ENCODE results near the gene RPL37A. TPM values are rescaled to one million over a fixed set of nuclear protein-coding genes. Genes with fewer than 3 reads are reported as not detected.

RPL37A gene
- polyA plus RNA-seq, 3 donors: 1,504 to 1,660 (median 1,597) TPM

- no peak overlapping the region for H2AFZ ChIP-seq (ENCODE audit: insufficient read depth, low read depth, low read length, poor library complexity, severe bottlenecking)
- Mint-ChIP-seq H3K9me3 (no peaks in the 10 kb centered on the region), H3K27ac (no peak overlapping the region), H3K4me1 (peaks cover 2% of the 10 kb centered on the region), H3K36me3 (peaks cover 49 to 60% of the 10 kb centered on the region in 2 donors), H3K4me3 (no peak overlapping the region), H3K27me3 (ENCODE audit: low read depth in 3 of 3) (peaks cover 0 to 2% (median 0%) of the 10 kb centered on the region in 3 donors)
- H4K20me1 ChIP-seq (ENCODE audit: insufficient read depth, low read length): no peaks in the 10 kb centered on the region
- no peak overlapping the region for H3K4me2 ChIP-seq (replicated peaks; ENCODE audit: extremely low read depth, low read length, poor library complexity, severe bottlenecking)
- H3K27me3 ChIP-seq (ENCODE audit: control insufficient read depth in 2 of 2, insufficient read depth in 2 of 2, low read length in 2 of 2): no peaks in the 10 kb centered on the region
- H3K9ac ChIP-seq (ENCODE audit: insufficient read depth, low read length, poor library complexity, severe bottlenecking): no peak overlapping the region
- intact Hi-C loops (cut with micrococcal nuclease): no loop called here
- H3K4me3 ChIP-seq (replicated peaks in 1 of 3; ENCODE audit: low read depth in 2 of 3, low read length in 3 of 3): no peak overlapping the region
- peaks cover 18 to 54% of the 10 kb centered on the region in 2 donors for H3K36me3 ChIP-seq (replicated peaks in 1 of 2; ENCODE audit: control insufficient read depth in 1 of 2, insufficient read depth in 2 of 2, low read length in 2 of 2)
- no peak for TF ChIP-seq CTCF (IDR thresholded peaks at IDR 0.05)
- H3K79me2 ChIP-seq (ENCODE audit: insufficient read depth, low read length): no peaks in the 10 kb centered on the region
- H3K4me1 ChIP-seq (ENCODE audit: control insufficient read depth in 1 of 2, insufficient read depth in 2 of 2, low read length in 2 of 2): peaks cover under 1 to 2% of the 10 kb centered on the region in 2 donors
- DNase-seq: no peak
- no peak overlapping the region for H3K27ac ChIP-seq (ENCODE audit: low read depth in 1 of 2, low read length in 2 of 2)
- no peaks in the 10 kb centered on the region for H3K9me3 ChIP-seq (replicated peaks in 1 of 2; ENCODE audit: control insufficient read depth in 1 of 2, insufficient read depth in 1 of 2, low read length in 2 of 2)
Measured at GRCh38 chr2:216469661-216470060, 29.0 kb upstream of the RPL37A start.

- H3K4me1 Mint-ChIP-seq: peaks cover 34% of the 10 kb centered on the region
- Histone ChIP-seq H2AFZ (ENCODE audit: insufficient read depth, low read depth, low read length, poor library complexity, severe bottlenecking) (no peak overlapping the region), H3K27me3 (ENCODE audit: control insufficient read depth in 2 of 2, insufficient read depth in 2 of 2, low read length in 2 of 2) (no peaks in the 10 kb centered on the region), H3K4me2 (replicated peaks; ENCODE audit: extremely low read depth, low read length, poor library complexity, severe bottlenecking) (no peak overlapping the region), H4K20me1 (ENCODE audit: insufficient read depth, low read length) (no peaks in the 10 kb centered on the region), H3K4me3 (replicated peaks in 1 of 3; ENCODE audit: low read depth in 2 of 3, low read length in 3 of 3) (no peak overlapping the region), H3K27ac (ENCODE audit: low read depth in 1 of 2, low read length in 2 of 2) (no peak overlapping the region), H3K4me1 (ENCODE audit: control insufficient read depth in 1 of 2, insufficient read depth in 2 of 2, low read length in 2 of 2) (peaks cover 36 to 38% of the 10 kb centered on the region in 2 donors), H3K79me2 (ENCODE audit: insufficient read depth, low read length) (no peaks in the 10 kb centered on the region), H3K9me3 (replicated peaks in 1 of 2; ENCODE audit: control insufficient read depth in 1 of 2, insufficient read depth in 1 of 2, low read length in 2 of 2) (no peaks in the 10 kb centered on the region), H3K36me3 (replicated peaks in 1 of 2; ENCODE audit: control insufficient read depth in 1 of 2, insufficient read depth in 2 of 2, low read length in 2 of 2) (peaks cover 8 to 24% of the 10 kb centered on the region in 2 donors), H3K9ac (ENCODE audit: insufficient read depth, low read length, poor library complexity, severe bottlenecking) (no peak overlapping the region)
- TF ChIP-seq CTCF (IDR thresholded peaks at IDR 0.05): no peak
- H3K4me3 Mint-ChIP-seq: no peak overlapping the region
- intact Hi-C loops (cut with micrococcal nuclease): no loop called here
- peaks cover 23 to 43% of the 10 kb centered on the region in 2 donors for H3K36me3 Mint-ChIP-seq
- H3K9me3 Mint-ChIP-seq: no peaks in the 10 kb centered on the region
- no CpG with 5 or more reads among the region's 3 CpGs for WGBS (ENCODE audit: insufficient coverage)
- no peak overlapping the region for H3K27ac Mint-ChIP-seq
- DNase-seq: no peak
- no peaks in the 10 kb centered on the region for H3K27me3 Mint-ChIP-seq (ENCODE audit: low read depth in 3 of 3)
Measured at GRCh38 chr2:216473187-216473586, 25.5 kb upstream of the RPL37A start.

Measured in CD14-positive monocyte (primary cell).